SKM-1 (cell line): ENCODE measurements around the gene CMTM8.
"Not testable (repeated sequence)": the region's sequence is repeated elsewhere in the genome, so short reads cannot be mapped to it uniquely, and the experiment has no call there.

ENCODE experiments used
- DNase-seq: peaks from one replicate; lab custom pipeline; 2025; ENCODE audit not compliant: unreplicated experiment; lab: John Stamatoyannopoulos, UW

The CMTM8 gene

GRCh38 chr3:32238453-32239306 lies at the start of gene CMTM8:
Gene CMTM8 (plus strand): TSS chr3:32238680. CDS start chr3:32238973, 293 bp downstream.
- peak; percentile 60 for DNase-seq

- no peak for DNase-seq
Measured at GRCh38 chr3:32189693-32190092, 48.8 kb upstream of the CMTM8 start.

GRCh38 chr3:32190556-32190955 lies 47.9 kb upstream of the CMTM8 start:
- not testable (repeated sequence) for DNase-seq

GRCh38 chr3:32193101-32193500 lies 45.4 kb upstream of the CMTM8 start:
- DNase-seq: no peak

- no peak for DNase-seq
Measured at GRCh38 chr3:32194653-32195052, 43.8 kb upstream of the CMTM8 start.

GRCh38 chr3:32195995-32196540 lies 42.4 kb upstream of the CMTM8 start:
- DNase-seq: no peak

- no peak for DNase-seq
Measured at GRCh38 chr3:32197991-32198390, 40.5 kb upstream of the CMTM8 start.

- no peak for DNase-seq
Measured at GRCh38 chr3:32198714-32199113, 39.8 kb upstream of the CMTM8 start.

GRCh38 chr3:32200490-32200889 lies 38.0 kb upstream of the CMTM8 start:
- no peak for DNase-seq

GRCh38 chr3:32200992-32201758 lies 37.3 kb upstream of the CMTM8 start:
- no peak for DNase-seq

GRCh38 chr3:32202496-32202895 lies 36.0 kb upstream of the CMTM8 start:
- DNase-seq: no peak

GRCh38 chr3:32203854-32204253 lies 34.6 kb upstream of the CMTM8 start:
- no peak for DNase-seq

- DNase-seq: no peak
Measured at GRCh38 chr3:32208447-32208846, 30.0 kb upstream of the CMTM8 start.

- DNase-seq: no peak
Measured at GRCh38 chr3:32215185-32215584, 23.3 kb upstream of the CMTM8 start.

- DNase-seq: no peak
Measured at GRCh38 chr3:32216172-32216783, 22.2 kb upstream of the CMTM8 start.

- DNase-seq: no peak
Measured at GRCh38 chr3:32217339-32217738, 21.1 kb upstream of the CMTM8 start.

- no peak for DNase-seq
Measured at GRCh38 chr3:32219537-32219936, 18.9 kb upstream of the CMTM8 start.

GRCh38 chr3:32220006-32220405 lies 18.5 kb upstream of the CMTM8 start:
- no peak for DNase-seq

GRCh38 chr3:32222950-32223349 lies 15.5 kb upstream of the CMTM8 start:
- no peak for DNase-seq

GRCh38 chr3:32224016-32224516 lies 14.4 kb upstream of the CMTM8 start:
- no peak for DNase-seq

- no peak for DNase-seq
Measured at GRCh38 chr3:32226875-32227500, 11.5 kb upstream of the CMTM8 start.
